ENCODE results near the gene CSPG5.

CSPG5 gene

GRCh38 chr3:47605652-47606051, 27.0 kb upstream of the CSPG5 start:
- Histone ChIP-seq H3K4me3 (ENCODE audit: low read length) (no peak overlapping the region), H3K36me3 (ENCODE audit: control insufficient read depth, insufficient read depth, low read length) (peaks cover 10% of the 10 kb centered on the region), H3K27me3 (ENCODE audit: control insufficient read depth, insufficient read depth, low read length) (no peaks in the 10 kb centered on the region), H3K9ac (ENCODE audit: low read length) (no peak overlapping the region), H3K27ac (ENCODE audit: low read depth, low read length) (no peak overlapping the region), H3K4me1 (ENCODE audit: control insufficient read depth, insufficient read depth, low read length) (no peaks in the 10 kb centered on the region)

GRCh38 chr3:47604145-47604544, 25.5 kb upstream of the CSPG5 start:
- H3K27me3 ChIP-seq (ENCODE audit: control insufficient read depth, insufficient read depth, low read length), result no peaks in the 10 kb centered on the region
- no peak overlapping the region for H3K9ac ChIP-seq (ENCODE audit: low read length)
- H3K4me3 ChIP-seq (ENCODE audit: low read length), result no peak overlapping the region
- H3K4me1 ChIP-seq (ENCODE audit: control insufficient read depth, insufficient read depth, low read length), result no peaks in the 10 kb centered on the region
- no peak overlapping the region for H3K27ac ChIP-seq (ENCODE audit: low read depth, low read length)
- no peaks in the 10 kb centered on the region for H3K36me3 ChIP-seq (ENCODE audit: control insufficient read depth, insufficient read depth, low read length)

- H3K27me3 ChIP-seq (ENCODE audit: control insufficient read depth, insufficient read depth, low read length), result no peaks in the 10 kb centered on the region
- H3K4me1 ChIP-seq (ENCODE audit: control insufficient read depth, insufficient read depth, low read length), result no peaks in the 10 kb centered on the region
- H3K27ac ChIP-seq (ENCODE audit: low read depth, low read length), result no peak overlapping the region
- H3K4me3 ChIP-seq (ENCODE audit: low read length), result no peak overlapping the region
- H3K36me3 ChIP-seq (ENCODE audit: control insufficient read depth, insufficient read depth, low read length), result no peaks in the 10 kb centered on the region
- no peak overlapping the region for H3K9ac ChIP-seq (ENCODE audit: low read length)
Observed at GRCh38 chr3:47603332-47603731, 24.7 kb upstream of the CSPG5 start.

- Histone ChIP-seq H3K36me3 (ENCODE audit: control insufficient read depth, insufficient read depth, low read length) (no peaks in the 10 kb centered on the region), H3K4me3 (ENCODE audit: low read length) (no peak overlapping the region), H3K27ac (ENCODE audit: low read depth, low read length) (no peak overlapping the region), H3K9ac (ENCODE audit: low read length) (no peak overlapping the region), H3K4me1 (ENCODE audit: control insufficient read depth, insufficient read depth, low read length) (no peaks in the 10 kb centered on the region), H3K27me3 (ENCODE audit: control insufficient read depth, insufficient read depth, low read length) (no peaks in the 10 kb centered on the region)
Observed at GRCh38 chr3:47601281-47601680, 22.6 kb upstream of the CSPG5 start.

- H3K4me3 ChIP-seq (ENCODE audit: low read length), result no peak overlapping the region
- no peak overlapping the region for H3K27ac ChIP-seq (ENCODE audit: low read depth, low read length)
- H3K36me3 ChIP-seq (ENCODE audit: control insufficient read depth, insufficient read depth, low read length), result peaks cover 7% of the 10 kb centered on the region
- no peaks in the 10 kb centered on the region for H3K27me3 ChIP-seq (ENCODE audit: control insufficient read depth, insufficient read depth, low read length)
- H3K9ac ChIP-seq (ENCODE audit: low read length), result no peak overlapping the region
- H3K4me1 ChIP-seq (ENCODE audit: control insufficient read depth, insufficient read depth, low read length), result no peaks in the 10 kb centered on the region
Observed at GRCh38 chr3:47594792-47595191, 16.1 kb upstream of the CSPG5 start.

- Histone ChIP-seq H3K9ac (ENCODE audit: low read length) (no peak overlapping the region), H3K4me3 (ENCODE audit: low read length) (no peak overlapping the region), H3K27ac (ENCODE audit: low read depth, low read length) (no peak overlapping the region), H3K27me3 (ENCODE audit: control insufficient read depth, insufficient read depth, low read length) (no peaks in the 10 kb centered on the region), H3K36me3 (ENCODE audit: control insufficient read depth, insufficient read depth, low read length) (peaks cover 13% of the 10 kb centered on the region), H3K4me1 (ENCODE audit: control insufficient read depth, insufficient read depth, low read length) (no peaks in the 10 kb centered on the region)
Observed at GRCh38 chr3:47592066-47592795, 13.6 kb upstream of the CSPG5 start.

GRCh38 chr3:47590216-47590615, 11.6 kb upstream of the CSPG5 start:
- Histone ChIP-seq H3K4me1 (ENCODE audit: control insufficient read depth, insufficient read depth, low read length) (no peaks in the 10 kb centered on the region), H3K4me3 (ENCODE audit: low read length) (no peak overlapping the region), H3K27ac (ENCODE audit: low read depth, low read length) (no peak overlapping the region), H3K36me3 (ENCODE audit: control insufficient read depth, insufficient read depth, low read length) (peaks cover 17% of the 10 kb centered on the region), H3K9ac (ENCODE audit: low read length) (no peak overlapping the region), H3K27me3 (ENCODE audit: control insufficient read depth, insufficient read depth, low read length) (no peaks in the 10 kb centered on the region)

- Histone ChIP-seq H3K27ac (ENCODE audit: low read depth, low read length) (no peak overlapping the region), H3K27me3 (ENCODE audit: control insufficient read depth, insufficient read depth, low read length) (no peaks in the 10 kb centered on the region), H3K36me3 (ENCODE audit: control insufficient read depth, insufficient read depth, low read length) (peaks cover 17% of the 10 kb centered on the region), H3K4me1 (ENCODE audit: control insufficient read depth, insufficient read depth, low read length) (no peaks in the 10 kb centered on the region), H3K9ac (ENCODE audit: low read length) (no peak overlapping the region), H3K4me3 (ENCODE audit: low read length) (no peak overlapping the region)
Observed at GRCh38 chr3:47588587-47588986, 9.9 kb upstream of the CSPG5 start.

- Histone ChIP-seq H3K9ac (ENCODE audit: low read length) (no peak overlapping the region), H3K36me3 (ENCODE audit: control insufficient read depth, insufficient read depth, low read length) (peaks cover 17% of the 10 kb centered on the region), H3K4me1 (ENCODE audit: control insufficient read depth, insufficient read depth, low read length) (no peaks in the 10 kb centered on the region), H3K4me3 (ENCODE audit: low read length) (no peak overlapping the region), H3K27ac (ENCODE audit: low read depth, low read length) (no peak overlapping the region), H3K27me3 (ENCODE audit: control insufficient read depth, insufficient read depth, low read length) (no peaks in the 10 kb centered on the region)
Observed at GRCh38 chr3:47588053-47588452, 9.4 kb upstream of the CSPG5 start.

- Histone ChIP-seq H3K27ac (ENCODE audit: low read depth, low read length) (no peak overlapping the region), H3K27me3 (ENCODE audit: control insufficient read depth, insufficient read depth, low read length) (no peaks in the 10 kb centered on the region), H3K4me3 (ENCODE audit: low read length) (no peak overlapping the region), H3K36me3 (ENCODE audit: control insufficient read depth, insufficient read depth, low read length) (peaks cover 17% of the 10 kb centered on the region), H3K9ac (ENCODE audit: low read length) (no peak overlapping the region), H3K4me1 (ENCODE audit: control insufficient read depth, insufficient read depth, low read length) (no peaks in the 10 kb centered on the region)
Observed at GRCh38 chr3:47586746-47587145, 8.1 kb upstream of the CSPG5 start.

- Histone ChIP-seq H3K36me3 (ENCODE audit: control insufficient read depth, insufficient read depth, low read length) (peaks cover 4% of the 10 kb centered on the region), H3K9ac (ENCODE audit: low read length) (no peak overlapping the region), H3K27ac (ENCODE audit: low read depth, low read length) (no peak overlapping the region), H3K4me1 (ENCODE audit: control insufficient read depth, insufficient read depth, low read length) (no peaks in the 10 kb centered on the region), H3K4me3 (ENCODE audit: low read length) (no peak overlapping the region), H3K27me3 (ENCODE audit: control insufficient read depth, insufficient read depth, low read length) (peaks cover 2% of the 10 kb centered on the region)
Observed at GRCh38 chr3:47583320-47584075, 4.8 kb upstream of the CSPG5 start.

- H3K36me3 ChIP-seq (ENCODE audit: control insufficient read depth, insufficient read depth, low read length), result peaks cover 3% of the 10 kb centered on the region
- H3K4me3 ChIP-seq (ENCODE audit: low read length), result no peak overlapping the region
- H3K9ac ChIP-seq (ENCODE audit: low read length), result no peak overlapping the region
- no peak overlapping the region for H3K27ac ChIP-seq (ENCODE audit: low read depth, low read length)
- peaks cover 2% of the 10 kb centered on the region for H3K4me1 ChIP-seq (ENCODE audit: control insufficient read depth, insufficient read depth, low read length)
- peaks cover 2% of the 10 kb centered on the region for H3K27me3 ChIP-seq (ENCODE audit: control insufficient read depth, insufficient read depth, low read length)
Observed at GRCh38 chr3:47581835-47582234, 3.2 kb upstream of the CSPG5 start.

- Histone ChIP-seq H3K27ac (ENCODE audit: low read depth, low read length) (no peak overlapping the region), H3K9ac (ENCODE audit: low read length) (no peak overlapping the region), H3K4me3 (ENCODE audit: low read length) (no peak overlapping the region), H3K36me3 (ENCODE audit: control insufficient read depth, insufficient read depth, low read length) (no peaks in the 10 kb centered on the region), H3K4me1 (ENCODE audit: control insufficient read depth, insufficient read depth, low read length) (peaks cover 2% of the 10 kb centered on the region), H3K27me3 (ENCODE audit: control insufficient read depth, insufficient read depth, low read length) (peaks cover 2% of the 10 kb centered on the region)
Observed at GRCh38 chr3:47581422-47581821, 2.8 kb upstream of the CSPG5 start.
